ENCODE results near the gene GLRX2.

DNA sequence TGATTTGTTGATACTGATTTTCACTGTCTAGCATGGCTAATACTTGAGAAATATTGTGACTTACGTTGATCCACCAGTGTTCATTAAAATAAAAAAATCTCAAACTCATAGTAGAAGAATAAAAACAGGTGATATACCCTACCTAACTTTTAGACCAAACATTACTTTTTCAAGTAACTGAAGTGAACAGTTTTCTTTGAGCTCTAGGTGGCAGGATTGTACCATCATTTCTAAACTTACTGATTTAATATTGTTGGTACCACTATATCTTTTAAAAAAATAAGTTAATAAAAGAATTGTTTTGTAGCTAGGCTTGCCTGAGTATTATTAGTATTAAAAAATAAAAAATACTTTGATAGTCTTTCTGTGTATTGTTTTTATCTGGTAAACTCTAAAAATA lies 38.1 kb upstream of the GLRX2 start:
- TF ChIP-seq, protein P1, sequence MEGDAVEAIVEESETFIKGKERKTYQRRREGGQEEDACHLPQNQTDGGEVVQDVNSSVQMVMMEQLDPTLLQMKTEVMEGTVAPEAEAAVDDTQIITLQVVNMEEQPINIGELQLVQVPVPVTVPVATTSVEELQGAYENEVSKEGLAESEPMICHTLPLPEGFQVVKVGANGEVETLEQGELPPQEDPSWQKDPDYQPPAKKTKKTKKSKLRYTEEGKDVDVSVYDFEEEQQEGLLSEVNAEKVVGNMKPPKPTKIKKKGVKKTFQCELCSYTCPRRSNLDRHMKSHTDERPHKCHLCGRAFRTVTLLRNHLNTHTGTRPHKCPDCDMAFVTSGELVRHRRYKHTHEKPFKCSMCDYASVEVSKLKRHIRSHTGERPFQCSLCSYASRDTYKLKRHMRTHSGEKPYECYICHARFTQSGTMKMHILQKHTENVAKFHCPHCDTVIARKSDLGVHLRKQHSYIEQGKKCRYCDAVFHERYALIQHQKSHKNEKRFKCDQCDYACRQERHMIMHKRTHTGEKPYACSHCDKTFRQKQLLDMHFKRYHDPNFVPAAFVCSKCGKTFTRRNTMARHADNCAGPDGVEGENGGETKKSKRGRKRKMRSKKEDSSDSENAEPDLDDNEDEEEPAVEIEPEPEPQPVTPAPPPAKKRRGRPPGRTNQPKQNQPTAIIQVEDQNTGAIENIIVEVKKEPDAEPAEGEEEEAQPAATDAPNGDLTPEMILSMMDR (IDR thresholded peaks at IDR 0.05): no peak
- TF ChIP-seq POLR2A (IDR thresholded peaks at IDR 0.05) (no peak), POLR2AphosphoS5 (IDR thresholded peaks at IDR 0.05; ENCODE audit: insufficient read depth in 1 of 2, low read depth in 1 of 2) (no peak)

Data from vagina (tissue), 2 donors.